ENCODE data around the gene ATG10. TPM values are rescaled to one million over a fixed set of nuclear protein-coding genes. Genes with fewer than 3 reads are reported as not detected.
A peak's percentile ranks its signal among the peaks of the same experiment; 100 is the strongest.

ATG10 gene
- polyA plus RNA-seq, 1 of the 3 experiments (the other 2 are of a cell fraction): 3.2 TPM

- TF ChIP-seq TEAD4 (IDR thresholded peaks at IDR 0.05; ENCODE audit: borderline replicate concordance, insufficient read depth): no peak
- TF ChIP-seq MEF2A (IDR thresholded peaks at IDR 0.05; ENCODE audit: borderline replicate concordance, low read depth): no peak
- TF ChIP-seq, protein P1, sequence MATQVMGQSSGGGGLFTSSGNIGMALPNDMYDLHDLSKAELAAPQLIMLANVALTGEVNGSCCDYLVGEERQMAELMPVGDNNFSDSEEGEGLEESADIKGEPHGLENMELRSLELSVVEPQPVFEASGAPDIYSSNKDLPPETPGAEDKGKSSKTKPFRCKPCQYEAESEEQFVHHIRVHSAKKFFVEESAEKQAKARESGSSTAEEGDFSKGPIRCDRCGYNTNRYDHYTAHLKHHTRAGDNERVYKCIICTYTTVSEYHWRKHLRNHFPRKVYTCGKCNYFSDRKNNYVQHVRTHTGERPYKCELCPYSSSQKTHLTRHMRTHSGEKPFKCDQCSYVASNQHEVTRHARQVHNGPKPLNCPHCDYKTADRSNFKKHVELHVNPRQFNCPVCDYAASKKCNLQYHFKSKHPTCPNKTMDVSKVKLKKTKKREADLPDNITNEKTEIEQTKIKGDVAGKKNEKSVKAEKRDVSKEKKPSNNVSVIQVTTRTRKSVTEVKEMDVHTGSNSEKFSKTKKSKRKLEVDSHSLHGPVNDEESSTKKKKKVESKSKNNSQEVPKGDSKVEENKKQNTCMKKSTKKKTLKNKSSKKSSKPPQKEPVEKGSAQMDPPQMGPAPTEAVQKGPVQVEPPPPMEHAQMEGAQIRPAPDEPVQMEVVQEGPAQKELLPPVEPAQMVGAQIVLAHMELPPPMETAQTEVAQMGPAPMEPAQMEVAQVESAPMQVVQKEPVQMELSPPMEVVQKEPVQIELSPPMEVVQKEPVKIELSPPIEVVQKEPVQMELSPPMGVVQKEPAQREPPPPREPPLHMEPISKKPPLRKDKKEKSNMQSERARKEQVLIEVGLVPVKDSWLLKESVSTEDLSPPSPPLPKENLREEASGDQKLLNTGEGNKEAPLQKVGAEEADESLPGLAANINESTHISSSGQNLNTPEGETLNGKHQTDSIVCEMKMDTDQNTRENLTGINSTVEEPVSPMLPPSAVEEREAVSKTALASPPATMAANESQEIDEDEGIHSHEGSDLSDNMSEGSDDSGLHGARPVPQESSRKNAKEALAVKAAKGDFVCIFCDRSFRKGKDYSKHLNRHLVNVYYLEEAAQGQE (IDR thresholded peaks at IDR 0.05; ENCODE audit: low read depth, low read length): no peak
- no peak for TF ChIP-seq POLR2AphosphoS5 (IDR thresholded peaks at IDR 0.05; ENCODE audit: low read depth, low read length)
- TF ChIP-seq ELF1 (IDR thresholded peaks at IDR 0.05): no peak
- TF ChIP-seq FOXM1 (IDR thresholded peaks at IDR 0.05; ENCODE audit: low read depth): no peak
- no peak for TF ChIP-seq SIN3A (IDR thresholded peaks at IDR 0.05; ENCODE audit: borderline replicate concordance, low read depth, low read length)
- TF ChIP-seq YY1 (IDR thresholded peaks at IDR 0.05; ENCODE audit: low read depth): no peak
- no peak for TF ChIP-seq ZBTB33 (IDR thresholded peaks at IDR 0.05; ENCODE audit: borderline replicate concordance, low read depth)
- TF ChIP-seq, protein P2, sequence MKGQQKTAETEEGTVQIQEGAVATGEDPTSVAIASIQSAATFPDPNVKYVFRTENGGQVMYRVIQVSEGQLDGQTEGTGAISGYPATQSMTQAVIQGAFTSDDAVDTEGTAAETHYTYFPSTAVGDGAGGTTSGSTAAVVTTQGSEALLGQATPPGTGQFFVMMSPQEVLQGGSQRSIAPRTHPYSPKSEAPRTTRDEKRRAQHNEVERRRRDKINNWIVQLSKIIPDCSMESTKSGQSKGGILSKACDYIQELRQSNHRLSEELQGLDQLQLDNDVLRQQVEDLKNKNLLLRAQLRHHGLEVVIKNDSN (IDR thresholded peaks at IDR 0.05; ENCODE audit: borderline replicate concordance, low read depth): no peak
- TF ChIP-seq, protein P3, sequence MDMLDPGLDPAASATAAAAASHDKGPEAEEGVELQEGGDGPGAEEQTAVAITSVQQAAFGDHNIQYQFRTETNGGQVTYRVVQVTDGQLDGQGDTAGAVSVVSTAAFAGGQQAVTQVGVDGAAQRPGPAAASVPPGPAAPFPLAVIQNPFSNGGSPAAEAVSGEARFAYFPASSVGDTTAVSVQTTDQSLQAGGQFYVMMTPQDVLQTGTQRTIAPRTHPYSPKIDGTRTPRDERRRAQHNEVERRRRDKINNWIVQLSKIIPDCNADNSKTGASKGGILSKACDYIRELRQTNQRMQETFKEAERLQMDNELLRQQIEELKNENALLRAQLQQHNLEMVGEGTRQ (IDR thresholded peaks at IDR 0.05; ENCODE audit: borderline replicate concordance, low read depth, low read length): no peak
- TF ChIP-seq FOXJ3 (CRISPR knock-in tag; IDR thresholded peaks at IDR 0.05): no peak
- TF ChIP-seq IRF3 (IDR thresholded peaks at IDR 0.05; ENCODE audit: low read depth, low read length): no peak
- no peak for TF ChIP-seq SMC3 (IDR thresholded peaks at IDR 0.05; ENCODE audit: low read depth, low read length)
- TF ChIP-seq NFIC (IDR thresholded peaks at IDR 0.05; ENCODE audit: borderline replicate concordance): no peak
- DNase-seq: no peak
- Histone ChIP-seq H3K4me1 (ENCODE audit: control insufficient read depth in 1 of 2, insufficient read depth in 2 of 2, low read depth in 1 of 2, low read length in 1 of 2) (peaks cover 9 to 29% of the 10 kb centered on the region in 2 experiments), H3F3A (replicated peaks; ENCODE audit: insufficient read depth) (peaks cover 35% of the 10 kb centered on the region), H3K4me3 (ENCODE audit: low read depth in 2 of 2, low read length in 1 of 2) (no peak overlapping the region), H2AFZ (ENCODE audit: low read depth) (no peak overlapping the region), H3K4me2 (no peak overlapping the region), H3K27ac (ENCODE audit: low read depth in 2 of 2, low read length in 1 of 2) (peak overlapping the region in 1 of 2 experiments; percentile 99; a peak in 1 of 4 replicates), H3K36me3 (replicated peaks in 1 of 2; ENCODE audit: control insufficient read depth in 1 of 2, insufficient read depth in 2 of 2, low read length in 1 of 2) (no peaks in the 10 kb centered on the region), H3K9me3 (no peaks in the 10 kb centered on the region), H3K79me2 (ENCODE audit: insufficient read depth) (no peaks in the 10 kb centered on the region), H4K20me1 (ENCODE audit: insufficient read depth) (no peaks in the 10 kb centered on the region), H3K9me2 (no peaks in the 10 kb centered on the region), H3K9ac (no peak overlapping the region), H3K27me3 (ENCODE audit: insufficient read depth) (no peaks in the 10 kb centered on the region)
- CTCF ChIA-PET: no interaction called here
- WGBS (ENCODE audit: low lambda C conversion rate): 81% methylated on average over 4 of the region's 4 CpGs
- POLR2A ChIA-PET: no interaction called here
Measured at GRCh38 chr5:82162573-82162972, 190.8 kb downstream of the ATG10 start.
